ENCODE results near the gene REPIN1.
"Not testable (repeated sequence)": the region's sequence is repeated elsewhere in the genome, so short reads cannot be mapped to it uniquely, and the experiment has no call there.

Gene REPIN1

GRCh38 chr7:150377635-150378034 lies 9.0 kb downstream of the REPIN1 start:
- no peak for FAIRE-seq

- no peak for FAIRE-seq
Measured at GRCh38 chr7:150378115-150378852, 9.7 kb downstream of the REPIN1 start.

- no peak for FAIRE-seq
Measured at GRCh38 chr7:150378853-150379440, 10.3 kb downstream of the REPIN1 start, which contains the start of gene ZNF775. TSS of gene ZNF775 (plus strand) at chr7:150379330. CDS start at chr7:150388471, 9,141 bp downstream.

- no peak for FAIRE-seq
Measured at GRCh38 chr7:150379441-150380379, 11.1 kb downstream of the REPIN1 start.

GRCh38 chr7:150380463-150380862 lies 11.8 kb downstream of the REPIN1 start:
- FAIRE-seq: no peak

GRCh38 chr7:150381096-150381495 lies 12.5 kb downstream of the REPIN1 start:
- FAIRE-seq: no peak

- no peak for FAIRE-seq
Measured at GRCh38 chr7:150381785-150382122, 13.1 kb downstream of the REPIN1 start.

GRCh38 chr7:150382123-150382843 lies 13.7 kb downstream of the REPIN1 start:
- FAIRE-seq: no peak

- no peak for FAIRE-seq
Measured at GRCh38 chr7:150382844-150383225, 14.2 kb downstream of the REPIN1 start.

GRCh38 chr7:150383710-150384397 lies 15.2 kb downstream of the REPIN1 start:
- FAIRE-seq: no peak

GRCh38 chr7:150384406-150385301 lies 16.0 kb downstream of the REPIN1 start:
- FAIRE-seq: no peak

GRCh38 chr7:150385302-150385723 lies 16.7 kb downstream of the REPIN1 start:
- no peak for FAIRE-seq

GRCh38 chr7:150385884-150386283 lies 17.3 kb downstream of the REPIN1 start:
- FAIRE-seq: not testable (repeated sequence)

- no peak for FAIRE-seq
Measured at GRCh38 chr7:150388306-150388705, 19.7 kb downstream of the REPIN1 start.

- FAIRE-seq: no peak
Measured at GRCh38 chr7:150388709-150389531, 20.3 kb downstream of the REPIN1 start.

GRCh38 chr7:150389532-150389816 lies 20.9 kb downstream of the REPIN1 start:
- FAIRE-seq: no peak

- FAIRE-seq: no peak
Measured at GRCh38 chr7:150390205-150390604, 21.6 kb downstream of the REPIN1 start.

- no peak for FAIRE-seq
Measured at GRCh38 chr7:150393325-150393724, 24.7 kb downstream of the REPIN1 start.

GRCh38 chr7:150396426-150396825 lies 27.8 kb downstream of the REPIN1 start:
- no peak for FAIRE-seq

GRCh38 chr7:150396851-150397260 lies 28.2 kb downstream of the REPIN1 start:
- FAIRE-seq: no peak
